ENCODE results near the gene PLA2R1.

The PLA2R1 gene

DNA sequence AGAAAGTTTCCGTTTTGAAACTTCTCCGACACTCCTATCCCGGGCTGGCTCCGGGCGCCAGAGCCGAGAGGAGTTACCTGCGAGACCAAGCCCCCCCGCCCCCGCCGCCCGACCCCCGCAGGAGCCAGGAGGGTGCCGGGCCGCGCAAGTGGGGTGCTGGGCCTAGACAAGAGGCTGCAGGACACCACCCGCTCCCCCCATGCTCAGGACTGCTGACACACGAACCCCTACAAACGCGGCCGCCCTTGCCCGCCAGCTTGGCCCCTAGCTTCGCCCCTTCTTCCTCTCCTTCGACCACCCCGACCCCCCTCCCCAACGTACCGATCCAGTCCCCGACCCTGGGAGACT lies 497 bp downstream of the PLA2R1 start:
- TF ChIP-seq TAF1 (IDR thresholded peaks at IDR 0.05; ENCODE audit: borderline replicate concordance, low read depth, low read length) (no peak), POLR2AphosphoS5 (IDR thresholded peaks at IDR 0.05; ENCODE audit: low read depth, low read length) (no peak), POLR2A (IDR thresholded peaks at IDR 0.05; ENCODE audit: low read depth, low read length) (no peak)
- FAIRE-seq (no peak), DNase-seq (ENCODE audit: insufficient read length) (peak; percentile 20)

DNA sequence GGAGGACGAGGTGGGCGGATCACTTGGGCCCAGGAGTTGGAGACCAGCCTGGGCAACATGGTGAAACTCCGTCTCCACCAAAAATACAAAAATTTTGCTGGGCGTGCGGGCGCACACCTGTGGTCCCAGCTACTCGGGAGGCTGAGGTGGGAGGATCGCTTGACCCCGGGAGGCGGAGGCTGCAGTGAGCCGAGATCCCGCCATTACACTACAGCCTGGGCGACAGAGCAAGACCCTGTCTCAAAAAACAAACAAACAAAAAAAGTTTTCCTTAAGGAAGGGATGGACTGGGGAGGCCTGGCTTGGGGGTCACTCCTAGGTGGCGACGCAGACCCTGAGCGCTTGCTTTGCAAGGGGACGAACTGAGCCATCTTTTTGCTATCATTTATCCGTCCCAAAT lies 882 bp downstream of the PLA2R1 start:
- no peak for FAIRE-seq
- TF ChIP-seq POLR2AphosphoS5 (IDR thresholded peaks at IDR 0.05; ENCODE audit: low read depth, low read length), result no peak

DNA sequence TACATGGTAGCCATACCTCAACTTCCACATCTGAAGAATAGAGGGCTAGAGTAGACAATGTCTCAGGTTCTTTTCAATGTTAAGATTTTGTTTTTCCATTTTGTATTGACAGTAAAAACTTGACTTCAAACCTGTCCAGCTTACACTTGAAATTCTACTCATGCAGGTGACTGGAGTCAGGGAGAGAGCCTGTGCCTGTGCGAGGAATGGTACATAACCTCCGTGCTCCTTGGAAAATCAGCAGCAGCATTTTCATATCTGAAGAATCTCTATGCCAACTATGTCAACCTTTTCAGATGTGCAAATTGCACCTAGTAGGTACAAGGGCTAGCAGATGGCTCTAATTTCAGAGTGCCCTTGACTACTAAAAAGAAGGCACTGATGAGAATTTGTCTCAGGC lies 2.1 kb downstream of the PLA2R1 start:
- DNase-seq (ENCODE audit: insufficient read length), result no peak
- no peak for TF ChIP-seq POLR2A (IDR thresholded peaks at IDR 0.05; ENCODE audit: low read depth, low read length)
- TF ChIP-seq POLR2AphosphoS5 (IDR thresholded peaks at IDR 0.05; ENCODE audit: low read depth, low read length), result no peak
- TF ChIP-seq TAF1 (IDR thresholded peaks at IDR 0.05; ENCODE audit: borderline replicate concordance, low read depth, low read length), result no peak
- no peak for FAIRE-seq

More for the DNA sequence above, 882 bp downstream of the PLA2R1 start:
- no peak for DNase-seq (ENCODE audit: insufficient read length)

DNA sequence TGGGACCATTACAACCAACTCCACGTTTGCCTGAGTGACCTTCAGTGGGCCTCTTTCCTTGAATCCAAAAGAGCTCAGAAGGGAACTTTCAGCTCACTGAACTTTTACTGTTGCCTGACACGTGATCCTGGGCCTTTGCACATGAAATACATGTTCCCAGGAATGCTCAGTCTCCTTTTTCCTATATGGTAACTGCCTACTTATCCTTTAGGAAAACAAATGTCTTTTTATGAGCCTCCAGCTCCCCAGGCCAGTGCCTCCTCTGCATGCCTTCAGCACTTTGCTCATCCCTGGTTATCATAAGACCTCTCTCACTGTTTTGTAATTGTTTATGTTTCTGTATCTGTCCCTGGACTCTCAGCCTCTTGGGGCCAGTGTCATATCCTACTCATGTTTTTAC lies 5.1 kb downstream of the PLA2R1 start:
- DNase-seq (ENCODE audit: insufficient read length) (no peak), FAIRE-seq (no peak)
- TF ChIP-seq POLR2A (IDR thresholded peaks at IDR 0.05; ENCODE audit: low read depth, low read length), result no peak
- no peak for TF ChIP-seq TAF1 (IDR thresholded peaks at IDR 0.05; ENCODE audit: borderline replicate concordance, low read depth, low read length)
- no peak for TF ChIP-seq POLR2AphosphoS5 (IDR thresholded peaks at IDR 0.05; ENCODE audit: low read depth, low read length)

DNA sequence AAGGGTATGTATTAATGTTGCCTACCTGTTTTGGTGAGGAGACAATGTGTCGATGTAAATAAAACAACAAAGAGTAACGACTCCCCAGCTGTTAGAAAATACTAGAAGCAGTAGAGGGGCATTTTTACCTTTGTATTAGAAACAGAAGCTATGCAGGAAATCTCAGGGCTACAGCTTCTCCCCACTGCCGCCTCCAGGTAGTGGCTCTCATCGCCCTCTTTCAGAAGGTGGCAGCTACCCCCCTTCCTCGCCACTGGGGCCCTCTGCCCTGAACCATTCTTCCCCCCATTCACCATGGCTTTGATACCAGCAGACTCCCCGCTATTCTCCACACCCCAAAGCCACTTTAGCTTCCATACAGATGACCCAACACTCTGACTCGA lies 6.7 kb downstream of the PLA2R1 start:
- FAIRE-seq (no peak), DNase-seq (ENCODE audit: insufficient read length) (no peak)
- TF ChIP-seq POLR2AphosphoS5 (IDR thresholded peaks at IDR 0.05; ENCODE audit: low read depth, low read length) (no peak), TAF1 (IDR thresholded peaks at IDR 0.05; ENCODE audit: borderline replicate concordance, low read depth, low read length) (no peak), POLR2A (IDR thresholded peaks at IDR 0.05; ENCODE audit: low read depth, low read length) (no peak)

DNA sequence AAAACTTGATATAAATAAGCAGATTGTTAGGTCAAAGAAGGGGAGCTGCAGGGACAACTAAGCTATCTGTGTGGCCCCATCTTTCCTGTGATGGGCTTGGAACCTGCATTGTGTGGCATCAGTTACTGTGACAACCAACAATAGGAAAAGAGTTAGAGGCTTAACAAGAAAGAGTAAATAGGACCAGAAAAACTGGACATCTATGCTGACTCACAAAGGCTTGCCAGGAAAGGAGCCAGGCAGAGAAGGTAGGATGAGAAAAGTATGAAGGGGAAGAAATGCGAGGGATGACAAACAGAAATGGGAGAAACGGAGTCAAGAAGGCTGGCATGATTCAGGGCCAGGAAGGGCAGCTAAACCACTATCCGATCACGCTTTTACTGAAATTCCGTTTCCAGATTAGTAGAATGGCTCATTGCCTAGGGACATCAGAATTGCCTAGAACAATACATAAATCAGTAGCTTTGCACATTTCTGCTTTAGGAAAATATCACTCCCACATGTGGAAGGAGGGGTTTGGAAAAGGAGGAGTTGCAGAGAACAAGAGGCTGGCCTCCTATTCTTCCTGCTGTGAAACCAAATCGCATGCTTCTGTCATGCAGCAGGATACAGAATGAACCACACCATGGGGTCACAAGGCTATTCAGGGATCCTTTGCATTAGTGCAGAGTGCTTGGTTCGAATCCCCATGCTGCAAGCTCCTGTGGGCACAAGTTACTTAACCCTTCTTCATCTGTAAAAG lies 7.3 kb downstream of the PLA2R1 start:
- TF ChIP-seq POLR2A (IDR thresholded peaks at IDR 0.05; ENCODE audit: low read depth, low read length), result no peak
- TF ChIP-seq POLR2AphosphoS5 (IDR thresholded peaks at IDR 0.05; ENCODE audit: low read depth, low read length), result no peak
- TF ChIP-seq TAF1 (IDR thresholded peaks at IDR 0.05; ENCODE audit: borderline replicate concordance, low read depth, low read length), result no peak
- DNase-seq (ENCODE audit: insufficient read length), result no peak
- no peak for FAIRE-seq

DNA sequence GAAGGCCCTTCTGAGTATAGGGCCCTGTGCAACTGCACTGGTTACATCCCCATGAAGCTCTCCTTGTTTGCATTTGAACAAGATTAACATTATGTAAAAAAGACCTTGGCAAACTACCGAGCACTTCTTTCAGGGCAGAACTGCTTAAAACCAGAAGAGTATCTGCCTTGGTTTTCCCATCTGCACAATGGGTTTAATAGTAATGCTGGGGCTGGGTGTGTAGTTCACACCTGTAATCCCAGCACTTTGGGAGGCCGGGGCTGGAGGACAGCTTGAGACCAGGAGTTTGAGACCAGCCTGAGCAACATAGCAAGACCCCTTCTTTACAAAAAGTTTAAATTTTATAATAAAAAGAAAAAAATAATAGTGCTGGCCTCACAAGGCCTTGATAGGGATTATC lies 8.5 kb downstream of the PLA2R1 start:
- DNase-seq (ENCODE audit: insufficient read length), result no peak
- TF ChIP-seq POLR2A (IDR thresholded peaks at IDR 0.05; ENCODE audit: low read depth, low read length) (no peak), POLR2AphosphoS5 (IDR thresholded peaks at IDR 0.05; ENCODE audit: low read depth, low read length) (no peak), TAF1 (IDR thresholded peaks at IDR 0.05; ENCODE audit: borderline replicate concordance, low read depth, low read length) (no peak)
- FAIRE-seq, result no peak

DNA sequence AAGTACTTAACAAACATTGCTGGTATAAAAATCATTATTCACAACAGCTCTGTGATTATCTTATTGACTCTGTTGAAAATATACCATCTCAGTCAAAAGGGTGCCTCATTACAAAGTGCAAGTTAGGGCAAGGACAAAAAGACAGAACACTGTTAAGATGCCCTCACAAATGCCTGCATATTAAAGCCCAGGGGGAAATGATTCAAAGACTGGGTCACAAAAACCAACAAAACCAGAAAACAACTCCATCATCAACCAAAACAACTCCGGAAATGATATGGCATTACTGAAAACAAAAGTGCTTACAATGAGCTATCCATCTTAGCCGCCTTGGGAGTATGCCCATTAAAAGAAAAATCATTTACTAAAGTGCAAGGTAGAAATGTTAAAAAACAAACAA lies 9.9 kb downstream of the PLA2R1 start:
- no peak for FAIRE-seq

DNA sequence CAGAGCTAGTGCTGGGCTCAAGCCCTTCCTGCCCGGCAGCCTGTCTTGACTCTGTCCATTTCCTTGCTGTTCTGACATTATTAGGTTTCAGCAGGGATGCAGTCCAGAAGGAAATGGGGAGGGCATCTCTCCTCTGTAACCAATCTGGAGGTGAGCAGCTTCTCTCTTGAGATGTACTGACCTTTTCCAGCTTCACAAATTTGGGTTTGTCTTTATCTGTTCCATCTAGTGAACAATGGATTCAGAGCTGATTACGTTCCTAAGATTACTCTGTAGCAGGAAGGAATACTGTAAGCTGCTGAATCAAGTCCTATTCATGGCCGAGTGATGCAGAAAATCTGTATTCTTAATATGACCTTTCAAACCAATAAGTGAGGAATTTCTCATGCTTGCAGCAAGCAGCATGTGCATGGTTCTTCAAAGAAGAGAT lies 11.0 kb downstream of the PLA2R1 start:
- DNase-seq (ENCODE audit: insufficient read length), result no peak
- no peak for FAIRE-seq
- TF ChIP-seq POLR2A (IDR thresholded peaks at IDR 0.05; ENCODE audit: low read depth, low read length), result no peak
- no peak for TF ChIP-seq TAF1 (IDR thresholded peaks at IDR 0.05; ENCODE audit: borderline replicate concordance, low read depth, low read length)
- TF ChIP-seq POLR2AphosphoS5 (IDR thresholded peaks at IDR 0.05; ENCODE audit: low read depth, low read length), result no peak

More for the DNA sequence above, 9.9 kb downstream of the PLA2R1 start:
- no peak for TF ChIP-seq POLR2A (IDR thresholded peaks at IDR 0.05; ENCODE audit: low read depth, low read length)
- no peak for TF ChIP-seq POLR2AphosphoS5 (IDR thresholded peaks at IDR 0.05; ENCODE audit: low read depth, low read length)
- TF ChIP-seq TAF1 (IDR thresholded peaks at IDR 0.05; ENCODE audit: borderline replicate concordance, low read depth, low read length), result no peak
- no peak for DNase-seq (ENCODE audit: insufficient read length)

DNA sequence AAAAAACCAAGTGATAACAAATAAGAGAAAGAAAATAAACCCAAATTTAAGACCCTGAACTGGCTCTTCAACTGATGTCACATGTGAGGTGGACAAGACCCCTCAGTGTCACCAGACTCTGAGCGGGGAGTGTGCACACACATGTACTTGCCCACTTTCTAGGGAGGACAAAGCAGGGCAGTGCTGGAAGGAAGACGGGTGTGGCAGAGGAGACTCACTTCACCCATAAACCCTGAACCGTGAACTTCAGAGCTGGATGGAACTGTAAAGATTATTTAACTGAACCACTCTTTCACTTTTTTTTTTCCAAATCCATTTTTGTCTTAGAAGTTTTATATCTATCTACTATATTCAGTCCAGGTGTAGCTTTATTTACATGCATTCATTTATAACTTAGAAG lies 12.3 kb downstream of the PLA2R1 start:
- FAIRE-seq (no peak), DNase-seq (ENCODE audit: insufficient read length) (no peak)
- TF ChIP-seq TAF1 (IDR thresholded peaks at IDR 0.05; ENCODE audit: borderline replicate concordance, low read depth, low read length), result no peak
- TF ChIP-seq POLR2AphosphoS5 (IDR thresholded peaks at IDR 0.05; ENCODE audit: low read depth, low read length), result no peak
- TF ChIP-seq POLR2A (IDR thresholded peaks at IDR 0.05; ENCODE audit: low read depth, low read length), result no peak

DNA sequence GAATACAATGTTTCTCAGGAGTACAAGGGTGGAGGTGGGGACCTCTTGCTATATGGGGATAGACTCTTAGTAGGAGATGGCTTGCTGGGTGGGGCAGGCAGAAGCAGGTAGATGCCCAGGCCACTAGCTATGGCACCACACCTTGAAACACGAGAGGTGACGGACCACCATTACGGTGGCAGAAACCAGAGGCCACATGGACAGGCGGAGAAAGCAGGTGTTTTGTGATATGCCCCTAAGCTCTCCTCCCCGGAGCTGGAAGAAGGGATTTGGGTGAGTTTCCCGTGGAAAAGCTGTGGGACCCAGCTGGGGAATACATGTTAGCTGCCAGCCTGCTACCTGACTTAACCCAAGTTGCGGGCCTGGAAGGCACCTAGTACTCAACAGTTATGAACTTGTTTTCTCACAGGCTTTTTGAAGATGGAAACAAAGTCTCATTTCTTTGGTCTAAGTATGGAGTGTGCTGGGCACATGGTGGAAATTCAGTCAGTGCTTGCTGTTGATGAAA lies 16.7 kb downstream of the PLA2R1 start:
- no peak for FAIRE-seq
- no peak for TF ChIP-seq POLR2A (IDR thresholded peaks at IDR 0.05; ENCODE audit: low read depth, low read length)
- TF ChIP-seq TAF1 (IDR thresholded peaks at IDR 0.05; ENCODE audit: borderline replicate concordance, low read depth, low read length), result no peak
- no peak for TF ChIP-seq POLR2AphosphoS5 (IDR thresholded peaks at IDR 0.05; ENCODE audit: low read depth, low read length)
- DNase-seq (ENCODE audit: insufficient read length), result no peak

DNA sequence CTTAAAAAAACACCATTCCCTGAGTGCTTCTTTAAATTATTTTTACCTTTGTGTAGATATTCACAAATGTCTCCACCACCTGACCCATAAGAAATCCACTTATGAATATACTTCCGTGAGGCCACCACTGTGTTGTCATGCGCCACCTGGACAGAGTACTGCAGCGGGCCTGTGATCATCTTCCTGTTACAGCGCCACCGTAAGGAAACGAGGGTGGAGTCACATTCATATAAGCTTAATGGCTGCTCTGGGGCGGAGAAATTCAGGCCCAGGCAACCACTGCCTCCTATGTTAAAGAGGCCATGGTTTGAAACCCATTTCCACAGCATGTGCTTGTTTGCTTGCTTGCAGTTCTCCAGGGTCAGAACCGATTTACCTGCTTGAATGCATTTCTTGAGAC lies 17.7 kb downstream of the PLA2R1 start:
- TF ChIP-seq POLR2AphosphoS5 (IDR thresholded peaks at IDR 0.05; ENCODE audit: low read depth, low read length) (no peak), POLR2A (IDR thresholded peaks at IDR 0.05; ENCODE audit: low read depth, low read length) (no peak), TAF1 (IDR thresholded peaks at IDR 0.05; ENCODE audit: borderline replicate concordance, low read depth, low read length) (no peak)
- FAIRE-seq, result no peak
- no peak for DNase-seq (ENCODE audit: insufficient read length)

Data from GM12892 (cell line).